KG1 (cell line): Measurements from ENCODE around the gene NPB.

ENCODE experiments used
- DNase-seq: peaks from one replicate; lab custom pipeline; 2025; lab: John Stamatoyannopoulos, UW

NPB gene

GRCh38 chr17:81941484-81942166, 39.6 kb downstream of the NPB start:
- DNase-seq, result no peak

- DNase-seq, result no peak
Measured at GRCh38 chr17:81942167-81942553, 40.1 kb downstream of the NPB start.

DNA sequence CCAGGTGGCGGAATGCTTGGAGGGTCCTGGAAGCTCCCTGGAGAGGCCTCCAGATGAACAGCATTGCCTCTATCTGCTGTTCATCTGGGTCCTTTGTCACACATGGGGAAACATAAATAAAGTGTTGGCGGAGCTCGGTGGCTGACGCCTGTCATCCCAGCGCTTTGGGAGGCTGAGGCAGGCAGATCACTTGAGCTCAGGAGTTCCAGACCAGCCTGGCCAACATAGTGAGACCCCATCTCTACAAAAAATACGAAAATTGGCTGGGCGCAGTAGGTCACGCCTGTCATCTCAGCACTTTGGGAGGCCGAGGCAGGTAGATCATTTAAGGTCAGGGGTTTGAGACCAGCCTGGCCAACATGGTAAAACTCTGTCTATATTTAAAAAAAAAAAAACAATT, 42.8 kb downstream of the NPB start:
- DNase-seq, result no peak

DNA sequence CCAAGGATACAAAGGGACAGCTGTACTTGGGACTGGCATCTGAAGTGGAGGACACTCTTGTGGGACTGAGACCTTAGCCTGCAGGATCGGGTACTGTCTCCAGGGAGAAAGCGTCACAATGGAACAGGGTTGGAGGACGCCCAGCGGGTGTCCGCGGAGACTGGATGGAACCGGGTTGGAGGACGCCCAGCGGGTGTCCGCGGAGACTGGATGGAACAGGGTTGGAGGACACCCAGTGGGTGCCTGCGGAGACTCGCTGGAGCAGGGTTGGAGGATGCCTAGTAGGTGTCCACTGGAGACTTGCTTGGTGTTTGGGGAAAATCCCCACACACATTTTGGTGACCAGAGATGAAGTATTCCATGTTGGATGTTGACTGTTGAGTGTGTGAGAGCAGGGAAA, 45.2 kb downstream of the NPB start, which contains the start of gene MYADML2:
Gene MYADML2 (minus strand): TSS at position 45 of the 400 bp plus-strand sequence. CDS start 5,492 bp downstream, outside the sequence.
- no peak for DNase-seq

DNA sequence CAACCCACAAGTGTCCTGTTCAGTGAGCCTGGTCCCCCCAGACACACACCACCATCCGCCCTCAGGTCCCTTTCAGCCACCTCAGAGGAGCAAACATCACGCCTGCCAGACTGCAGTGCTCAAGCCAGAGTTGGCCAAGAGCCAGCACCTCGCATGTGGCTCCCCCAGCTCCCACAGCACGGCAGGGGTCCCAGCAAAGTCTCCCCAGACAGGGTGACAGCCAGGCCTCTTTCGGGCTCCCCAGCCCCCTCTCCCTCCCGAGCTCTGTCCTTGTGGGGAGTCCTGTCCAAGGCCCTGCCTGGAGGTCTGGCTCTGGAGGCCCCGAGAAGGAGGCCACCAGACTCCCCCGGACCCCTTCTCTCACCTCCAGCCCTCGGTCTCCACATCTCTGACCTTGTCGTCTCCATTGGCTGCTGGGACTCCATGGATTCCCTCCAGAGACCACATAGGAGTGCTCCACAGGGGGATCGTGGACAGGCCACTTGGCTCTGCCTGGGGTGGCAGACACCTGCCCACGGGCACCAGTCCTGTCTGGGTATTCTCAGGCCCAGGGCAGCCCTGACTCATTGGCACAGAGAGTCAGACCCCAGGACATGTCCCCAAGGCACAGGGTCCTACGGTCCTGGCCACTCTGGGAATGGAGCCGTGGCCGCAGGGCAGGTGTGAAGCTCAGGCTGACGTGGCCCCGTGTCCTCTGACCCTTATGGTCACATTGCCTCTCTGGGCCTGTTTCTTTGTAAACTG, 46.8 kb downstream of the NPB start:
- DNase-seq, result no peak

DNA sequence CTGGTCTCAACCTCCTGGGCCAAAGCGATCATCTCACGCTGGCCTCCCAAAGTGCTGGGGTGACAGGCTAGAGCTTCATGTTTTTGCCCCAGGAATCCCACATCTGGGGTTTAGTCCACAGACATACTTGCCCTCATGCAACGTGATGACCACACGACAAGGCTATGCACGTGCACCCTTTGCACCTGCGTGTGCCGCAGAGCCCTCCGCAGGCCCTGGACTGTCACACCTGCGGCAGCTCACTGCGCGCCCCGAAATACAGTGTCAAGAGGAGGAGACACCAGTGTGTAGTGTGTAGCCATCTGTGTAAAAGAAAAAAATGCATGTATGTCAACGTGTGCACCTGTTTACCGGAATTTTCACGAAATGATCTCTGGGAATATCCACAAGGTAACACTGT, 48.5 kb downstream of the NPB start:
- no peak for DNase-seq

GRCh38 chr17:81951785-81952684, 50.0 kb downstream of the NPB start:
- DNase-seq, result no peak
